Measurements from ENCODE around the gene GRHPR.

GRCh38 chr9:37486256-37486615 is 63.7 kb downstream of the GRHPR start:
- TF ChIP-seq CTCF (IDR thresholded peaks at IDR 0.05) (no peak), POLR2A (IDR thresholded peaks at IDR 0.05) (no peak)

Measured in lower leg skin (tissue), 3 donors.